Memory B cell (primary cell): ENCODE results near the gene AGA.

Source experiments
- ATAC-seq: fragments of 150-1000 bp; cut with Tn5 transposase; 2 replicates; pipeline ENCODE4 v1.10.0; 2021; ENCODE audit warnings: low read depth, mild to moderate bottlenecking, moderate library complexity
- DNase-seq, 2 donors: peaks; one replicate each; pipeline ENCODE4 v3.0.0; 2022; ENCODE audit warnings: low spot score in 2 of 2
- H3K27ac Mint-ChIP-seq: one replicate; pipeline ENCODE4 v1.8.0; 2022; ENCODE audit warnings: mild to moderate bottlenecking, moderate library complexity, mixed read lengths
- H3K27me3 Mint-ChIP-seq: one replicate; pipeline ENCODE4 v1.8.0; 2022; ENCODE audit warnings: mixed read lengths
- H3K36me3 Mint-ChIP-seq: one replicate; pipeline ENCODE4 v1.8.0; 2022; ENCODE audit warnings: mild to moderate bottlenecking, mixed read lengths
- H3K4me1 Mint-ChIP-seq: one replicate; pipeline ENCODE4 v1.8.0; 2022; ENCODE audit warnings: mixed read lengths
- H3K4me3 Mint-ChIP-seq: one replicate; pipeline ENCODE4 v1.8.0; 2022; ENCODE audit warnings: mild to moderate bottlenecking, moderate library complexity, mixed read lengths
- H3K9me3 Mint-ChIP-seq: one replicate; pipeline ENCODE4 v1.8.0; 2022; ENCODE audit warnings: mixed read lengths

The AGA gene

GRCh38 chr4:177464026-177464425, 21.8 kb upstream of the AGA start:
- H3K27ac Mint-ChIP-seq: no peak overlapping the region
- H3K36me3 Mint-ChIP-seq: peaks cover 4% of the 10 kb centered on the region
- no peak for ATAC-seq
- H3K9me3 Mint-ChIP-seq: no peaks in the 10 kb centered on the region
- H3K4me3 Mint-ChIP-seq: no peak overlapping the region
- DNase-seq: no peak
- peaks cover 2% of the 10 kb centered on the region for H3K4me1 Mint-ChIP-seq
- no peaks in the 10 kb centered on the region for H3K27me3 Mint-ChIP-seq

- Mint-ChIP-seq H3K9me3 (no peaks in the 10 kb centered on the region), H3K27me3 (no peaks in the 10 kb centered on the region), H3K4me1 (no peaks in the 10 kb centered on the region), H3K4me3 (no peak overlapping the region), H3K27ac (no peak overlapping the region), H3K36me3 (peaks cover 4% of the 10 kb centered on the region)
- ATAC-seq (no peak), DNase-seq (no peak)
Measured at GRCh38 chr4:177461606-177462005, 19.4 kb upstream of the AGA start.

GRCh38 chr4:177460460-177460859, 18.2 kb upstream of the AGA start:
- no peak overlapping the region for H3K27ac Mint-ChIP-seq
- no peaks in the 10 kb centered on the region for H3K9me3 Mint-ChIP-seq
- H3K4me1 Mint-ChIP-seq: no peaks in the 10 kb centered on the region
- H3K27me3 Mint-ChIP-seq: no peaks in the 10 kb centered on the region
- H3K4me3 Mint-ChIP-seq: no peak overlapping the region
- H3K36me3 Mint-ChIP-seq: peaks cover 4% of the 10 kb centered on the region
- ATAC-seq (no peak), DNase-seq (no peak)

- Mint-ChIP-seq H3K36me3 (peaks cover 4% of the 10 kb centered on the region), H3K4me3 (no peak overlapping the region), H3K27ac (no peak overlapping the region), H3K9me3 (no peaks in the 10 kb centered on the region), H3K4me1 (no peaks in the 10 kb centered on the region), H3K27me3 (no peaks in the 10 kb centered on the region)
- ATAC-seq (no peak), DNase-seq (no peak)
Measured at GRCh38 chr4:177455561-177455970, 13.3 kb upstream of the AGA start.

- Mint-ChIP-seq H3K27me3 (no peaks in the 10 kb centered on the region), H3K4me1 (no peaks in the 10 kb centered on the region), H3K36me3 (peaks cover 4% of the 10 kb centered on the region), H3K4me3 (no peak overlapping the region), H3K9me3 (no peaks in the 10 kb centered on the region), H3K27ac (no peak overlapping the region)
- ATAC-seq (no peak), DNase-seq (no peak)
Measured at GRCh38 chr4:177453116-177453515, 10.9 kb upstream of the AGA start.

- DNase-seq (no peak), ATAC-seq (no peak)
- Mint-ChIP-seq H3K27ac (no peak overlapping the region), H3K27me3 (no peaks in the 10 kb centered on the region), H3K9me3 (no peaks in the 10 kb centered on the region), H3K4me3 (no peak overlapping the region), H3K36me3 (peaks cover 4% of the 10 kb centered on the region), H3K4me1 (peaks cover 2% of the 10 kb centered on the region)
Measured at GRCh38 chr4:177451108-177451500, 8.9 kb upstream of the AGA start.

- Mint-ChIP-seq H3K27ac (no peak overlapping the region), H3K27me3 (no peaks in the 10 kb centered on the region), H3K4me1 (peaks cover 2% of the 10 kb centered on the region), H3K36me3 (peaks cover 4% of the 10 kb centered on the region), H3K9me3 (no peaks in the 10 kb centered on the region), H3K4me3 (no peak overlapping the region)
- no peak for ATAC-seq
- no peak for DNase-seq
Measured at GRCh38 chr4:177450426-177451107, 8.3 kb upstream of the AGA start.

GRCh38 chr4:177448850-177449249, 6.6 kb upstream of the AGA start:
- no peak for DNase-seq
- no peak overlapping the region for H3K4me3 Mint-ChIP-seq
- no peaks in the 10 kb centered on the region for H3K27me3 Mint-ChIP-seq
- H3K27ac Mint-ChIP-seq: no peak overlapping the region
- peaks cover 6% of the 10 kb centered on the region for H3K36me3 Mint-ChIP-seq
- ATAC-seq: no peak
- peaks cover 5% of the 10 kb centered on the region for H3K4me1 Mint-ChIP-seq
- H3K9me3 Mint-ChIP-seq: no peaks in the 10 kb centered on the region

GRCh38 chr4:177447417-177448004, 5.3 kb upstream of the AGA start:
- DNase-seq (no peak), ATAC-seq (no peak)
- peaks cover 5% of the 10 kb centered on the region for H3K4me1 Mint-ChIP-seq
- H3K27me3 Mint-ChIP-seq: no peaks in the 10 kb centered on the region
- peaks cover 3% of the 10 kb centered on the region for H3K36me3 Mint-ChIP-seq
- H3K4me3 Mint-ChIP-seq: no peak overlapping the region
- H3K27ac Mint-ChIP-seq: no peak overlapping the region
- no peaks in the 10 kb centered on the region for H3K9me3 Mint-ChIP-seq

- ATAC-seq (no peak), DNase-seq (no peak)
- Mint-ChIP-seq H3K27ac (peak overlapping the region; percentile 38), H3K4me3 (no peak overlapping the region), H3K4me1 (peaks cover 7% of the 10 kb centered on the region), H3K27me3 (no peaks in the 10 kb centered on the region), H3K36me3 (peaks cover 1% of the 10 kb centered on the region), H3K9me3 (no peaks in the 10 kb centered on the region)
Measured at GRCh38 chr4:177446586-177446985, 4.3 kb upstream of the AGA start.

GRCh38 chr4:177444911-177445736, 2.9 kb upstream of the AGA start:
- ATAC-seq (no peak), DNase-seq (no peak)
- peak overlapping the region; percentile 45 for H3K4me3 Mint-ChIP-seq
- peak overlapping the region; percentile 71 for H3K27ac Mint-ChIP-seq
- H3K4me1 Mint-ChIP-seq: peaks cover 17% of the 10 kb centered on the region
- H3K27me3 Mint-ChIP-seq: no peaks in the 10 kb centered on the region
- no peaks in the 10 kb centered on the region for H3K9me3 Mint-ChIP-seq
- peaks cover 3% of the 10 kb centered on the region for H3K36me3 Mint-ChIP-seq

GRCh38 chr4:177441061-177441802, 1.0 kb downstream of the AGA start:
- Mint-ChIP-seq H3K27me3 (no peaks in the 10 kb centered on the region), H3K4me3 (peak overlapping the region; percentile 90), H3K9me3 (no peaks in the 10 kb centered on the region), H3K4me1 (peaks cover 17% of the 10 kb centered on the region), H3K36me3 (peaks cover 10% of the 10 kb centered on the region), H3K27ac (peak overlapping the region; percentile 90)
- ATAC-seq: peak; percentile 13
- peak in 1 of 2 donors; percentile 14 for DNase-seq

GRCh38 chr4:177436456-177436855, 5.8 kb downstream of the AGA start:
- Mint-ChIP-seq H3K9me3 (no peaks in the 10 kb centered on the region), H3K4me1 (peaks cover 14% of the 10 kb centered on the region), H3K36me3 (peaks cover 18% of the 10 kb centered on the region), H3K27ac (no peak overlapping the region), H3K4me3 (no peak overlapping the region), H3K27me3 (no peaks in the 10 kb centered on the region)
- no peak for ATAC-seq
- DNase-seq: no peak

- DNase-seq: no peak
- Mint-ChIP-seq H3K36me3 (peaks cover 17% of the 10 kb centered on the region), H3K4me3 (no peak overlapping the region), H3K27ac (no peak overlapping the region), H3K9me3 (no peaks in the 10 kb centered on the region), H3K4me1 (peaks cover 3% of the 10 kb centered on the region), H3K27me3 (no peaks in the 10 kb centered on the region)
- no peak for ATAC-seq
Measured at GRCh38 chr4:177434667-177435066, 7.6 kb downstream of the AGA start.
